ENCODE results near the gene HOXC9. TPM values are rescaled to one million over a fixed set of nuclear protein-coding genes. Genes with fewer than 3 reads are reported as not detected.

The HOXC9 gene
- total and polyA plus RNA-seq, 8 donors, result 0.08 TPM; not detected in 7

DNA sequence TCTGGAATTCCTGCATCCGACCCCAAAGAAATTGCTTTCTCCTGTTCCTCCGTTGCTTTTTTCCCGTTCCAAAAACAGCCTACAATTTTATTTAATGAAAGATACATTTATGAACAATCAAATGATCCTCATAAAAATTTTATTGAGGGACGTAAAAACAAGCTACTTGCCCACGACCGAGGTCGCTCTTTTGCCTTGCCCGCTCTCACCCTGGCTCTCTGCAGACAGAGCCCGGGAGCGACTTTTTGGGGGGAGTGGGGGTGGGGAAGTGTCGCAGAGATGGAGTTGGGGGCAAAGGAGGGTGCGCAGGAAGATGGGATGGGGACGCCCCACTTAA lies 1.1 kb upstream of the HOXC9 start:
- 10 to 16% (median 12%) methylated on average over 13 of the region's 13 CpGs for WGBS, 5 donors
- Histone ChIP-seq H3K27ac (no peak overlapping the region), H3K27me3 (peaks cover 69 to 100% (median 100%) of the 10 kb centered on the region in 3 donors), H3K9me3 (no peaks in the 10 kb centered on the region), H3K4me1 (peaks cover 33 to 54% (median 52%) of the 10 kb centered on the region in 4 donors), H3K36me3 (no peaks in the 10 kb centered on the region), H3K4me3 (no peak overlapping the region)
- DNase-seq, result no peak
- TF ChIP-seq POLR2AphosphoS5 (IDR thresholded peaks at IDR 0.05), result no peak
- TF ChIP-seq EP300 (IDR thresholded peaks at IDR 0.05), result no peak
- TF ChIP-seq, protein P1, sequence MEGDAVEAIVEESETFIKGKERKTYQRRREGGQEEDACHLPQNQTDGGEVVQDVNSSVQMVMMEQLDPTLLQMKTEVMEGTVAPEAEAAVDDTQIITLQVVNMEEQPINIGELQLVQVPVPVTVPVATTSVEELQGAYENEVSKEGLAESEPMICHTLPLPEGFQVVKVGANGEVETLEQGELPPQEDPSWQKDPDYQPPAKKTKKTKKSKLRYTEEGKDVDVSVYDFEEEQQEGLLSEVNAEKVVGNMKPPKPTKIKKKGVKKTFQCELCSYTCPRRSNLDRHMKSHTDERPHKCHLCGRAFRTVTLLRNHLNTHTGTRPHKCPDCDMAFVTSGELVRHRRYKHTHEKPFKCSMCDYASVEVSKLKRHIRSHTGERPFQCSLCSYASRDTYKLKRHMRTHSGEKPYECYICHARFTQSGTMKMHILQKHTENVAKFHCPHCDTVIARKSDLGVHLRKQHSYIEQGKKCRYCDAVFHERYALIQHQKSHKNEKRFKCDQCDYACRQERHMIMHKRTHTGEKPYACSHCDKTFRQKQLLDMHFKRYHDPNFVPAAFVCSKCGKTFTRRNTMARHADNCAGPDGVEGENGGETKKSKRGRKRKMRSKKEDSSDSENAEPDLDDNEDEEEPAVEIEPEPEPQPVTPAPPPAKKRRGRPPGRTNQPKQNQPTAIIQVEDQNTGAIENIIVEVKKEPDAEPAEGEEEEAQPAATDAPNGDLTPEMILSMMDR (IDR thresholded peaks at IDR 0.05), result no peak
- TF ChIP-seq POLR2A (IDR thresholded peaks at IDR 0.05), result no peak
- intact Hi-C loops (cut with DNase I; ENCODE audit: low total_unique reads), result no loop called here

DNA sequence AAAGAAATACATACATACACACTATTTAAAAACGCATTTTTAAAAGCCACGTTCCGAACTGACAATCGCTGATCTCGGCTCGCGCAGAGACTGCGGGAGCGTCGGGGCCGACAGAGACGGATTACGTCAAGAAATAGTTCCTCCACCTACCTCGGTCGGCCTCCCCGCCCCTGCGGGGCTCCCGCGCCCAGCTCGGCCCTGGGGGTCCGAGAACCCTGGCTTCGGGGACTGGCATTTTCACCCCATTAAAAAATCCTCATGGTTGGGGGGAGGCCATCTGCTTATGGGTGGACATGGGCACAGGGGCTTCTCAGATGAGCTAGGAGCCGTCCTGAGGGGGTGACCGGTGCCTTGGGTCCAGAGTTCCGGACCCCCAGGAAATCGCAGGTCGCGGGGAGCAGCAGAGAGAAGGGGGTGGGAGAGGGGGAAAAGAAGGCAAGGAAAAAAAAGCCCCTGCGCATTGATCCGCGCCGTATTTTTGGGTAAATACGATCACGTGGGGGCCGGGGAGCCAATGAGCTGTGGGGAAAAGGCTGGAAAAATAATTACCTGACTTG lies 324 bp upstream of the HOXC9 start:
- WGBS, 5 donors, result 3 to 7% (median 6%) methylated on average over 16 to 35 of the region's 35 CpGs
- no peaks in the 10 kb centered on the region for H3K9me3 ChIP-seq
- H3K27me3 ChIP-seq, result peaks cover 65 to 100% (median 100%) of the 10 kb centered on the region in 3 donors
- H3K27ac ChIP-seq, result no peak overlapping the region
- intact Hi-C loops (cut with DNase I; ENCODE audit: low total_unique reads), result no loop called here
- H3K4me3 ChIP-seq, result peak overlapping the region; percentile 9 to 39 (median 22)
- no peak for DNase-seq
- H3K4me1 ChIP-seq, result peaks cover 26 to 47% (median 44%) of the 10 kb centered on the region in 4 donors
- TF ChIP-seq EP300 (IDR thresholded peaks at IDR 0.05), result no peak
- no peak for TF ChIP-seq POLR2A (IDR thresholded peaks at IDR 0.05)
- TF ChIP-seq, protein P1 (IDR thresholded peaks at IDR 0.05), result no peak
- TF ChIP-seq POLR2AphosphoS5 (IDR thresholded peaks at IDR 0.05), result no peak
- H3K36me3 ChIP-seq, result no peaks in the 10 kb centered on the region

DNA sequence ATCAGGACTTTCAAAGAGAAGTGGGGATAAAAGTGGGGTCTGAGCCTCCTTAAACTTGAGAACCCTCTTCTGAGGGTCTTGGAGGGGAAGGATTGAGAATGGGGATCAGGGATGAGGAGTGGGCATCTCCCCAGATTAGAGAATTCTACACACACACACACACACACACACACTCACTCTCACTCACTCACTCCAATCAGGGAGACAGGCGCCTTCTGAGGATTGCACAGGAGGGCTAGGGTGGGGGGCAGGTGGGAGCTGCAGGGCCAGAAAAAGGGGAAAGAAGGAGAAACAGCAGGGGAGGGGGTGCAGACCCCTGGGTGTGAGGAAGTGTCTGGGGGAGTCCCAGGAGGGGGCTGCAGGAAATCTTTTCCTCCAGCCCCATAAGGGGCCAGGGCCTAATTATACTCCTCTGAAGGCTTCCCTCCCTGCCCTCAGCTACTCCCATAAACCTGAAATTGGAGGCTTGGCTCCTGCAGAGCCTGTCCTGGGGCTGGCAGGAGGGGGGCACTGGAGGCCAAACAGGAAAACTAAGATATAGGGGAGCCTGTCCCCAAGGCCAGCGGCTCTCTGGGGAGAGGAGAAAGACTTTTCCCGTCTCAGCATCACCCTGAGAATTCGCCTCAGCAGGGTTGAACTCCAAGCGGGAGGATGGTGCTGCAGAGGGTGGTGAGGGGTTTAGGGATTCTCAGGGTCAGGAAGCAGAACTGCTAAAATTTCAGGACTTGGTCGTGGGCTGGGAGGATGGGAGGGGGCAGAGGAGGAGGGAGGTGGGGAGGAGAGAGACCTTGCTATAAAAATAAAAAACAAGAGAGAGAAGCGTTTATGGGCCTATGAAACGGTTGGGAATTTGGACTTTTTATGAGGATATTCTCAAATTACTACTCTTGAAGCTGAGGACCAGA lies 1.6 kb downstream of the HOXC9 start:
- Histone ChIP-seq H3K9me3 (no peaks in the 10 kb centered on the region), H3K4me1 (peaks cover 16 to 41% (median 34%) of the 10 kb centered on the region in 4 donors), H3K27me3 (peaks cover 59 to 100% (median 100%) of the 10 kb centered on the region in 3 donors), H3K4me3 (no peak overlapping the region), H3K36me3 (no peaks in the 10 kb centered on the region), H3K27ac (no peak overlapping the region)
- 20 to 32% (median 24%) methylated on average over 8 of the region's 8 CpGs for WGBS, 5 donors
- TF ChIP-seq POLR2A (IDR thresholded peaks at IDR 0.05), result no peak
- TF ChIP-seq, protein P1 (IDR thresholded peaks at IDR 0.05), result no peak
- no peak for TF ChIP-seq POLR2AphosphoS5 (IDR thresholded peaks at IDR 0.05)
- TF ChIP-seq EP300 (IDR thresholded peaks at IDR 0.05), result no peak
- DNase-seq, result no peak
- intact Hi-C loops (cut with DNase I; ENCODE audit: low total_unique reads), result no loop called here

DNA sequence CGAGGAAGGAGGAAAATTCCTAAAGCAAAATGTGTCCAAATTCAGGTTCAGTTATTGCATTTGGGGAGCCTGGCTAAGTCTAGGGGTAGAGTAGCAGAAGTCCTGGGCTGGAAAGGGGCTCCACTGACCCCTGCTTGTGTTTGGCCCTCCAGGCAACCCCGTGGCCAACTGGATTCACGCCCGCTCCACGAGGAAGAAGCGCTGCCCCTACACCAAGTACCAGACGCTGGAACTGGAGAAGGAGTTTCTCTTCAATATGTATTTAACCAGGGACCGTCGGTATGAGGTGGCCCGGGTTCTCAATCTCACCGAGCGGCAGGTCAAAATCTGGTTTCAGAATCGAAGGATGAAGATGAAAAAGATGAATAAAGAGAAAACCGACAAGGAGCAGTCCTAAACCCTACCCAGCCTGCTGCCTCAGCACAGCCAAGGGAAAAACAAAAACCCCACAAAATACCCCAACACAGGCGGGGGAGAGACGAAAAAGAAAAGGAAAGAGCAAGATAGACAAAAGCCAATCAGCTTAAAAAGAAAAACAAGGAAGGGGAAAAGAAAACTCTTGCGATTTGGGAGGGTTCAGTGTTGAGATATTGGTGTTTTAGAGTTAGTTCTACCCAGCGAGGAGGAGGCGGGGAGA lies 2.4 kb downstream of the HOXC9 start:
- no peak for DNase-seq
- no peak for TF ChIP-seq POLR2A (IDR thresholded peaks at IDR 0.05)
- TF ChIP-seq, protein P1 (IDR thresholded peaks at IDR 0.05), result no peak
- TF ChIP-seq POLR2AphosphoS5 (IDR thresholded peaks at IDR 0.05), result no peak
- TF ChIP-seq EP300 (IDR thresholded peaks at IDR 0.05), result no peak
- no peaks in the 10 kb centered on the region for H3K9me3 ChIP-seq
- 11 to 16% (median 12%) methylated on average over 19 of the region's 19 CpGs for WGBS, 5 donors
- no peak overlapping the region for H3K4me3 ChIP-seq
- no peaks in the 10 kb centered on the region for H3K36me3 ChIP-seq
- H3K27ac ChIP-seq, result no peak overlapping the region
- intact Hi-C loops (cut with DNase I; ENCODE audit: low total_unique reads), result no loop called here
- H3K4me1 ChIP-seq, result peaks cover 17 to 40% (median 30%) of the 10 kb centered on the region in 4 donors
- H3K27me3 ChIP-seq, result peaks cover 57 to 100% (median 100%) of the 10 kb centered on the region in 3 donors

Measured in stomach (tissue), 9 donors.